NCI-H128 (cell line): ENCODE measurements around the gene ALS2.

Experiments
- DNase-seq: peaks from one replicate; lab custom pipeline; 2025; ENCODE audit not compliant: unreplicated experiment; lab: John Stamatoyannopoulos, UW

The ALS2 gene

DNA sequence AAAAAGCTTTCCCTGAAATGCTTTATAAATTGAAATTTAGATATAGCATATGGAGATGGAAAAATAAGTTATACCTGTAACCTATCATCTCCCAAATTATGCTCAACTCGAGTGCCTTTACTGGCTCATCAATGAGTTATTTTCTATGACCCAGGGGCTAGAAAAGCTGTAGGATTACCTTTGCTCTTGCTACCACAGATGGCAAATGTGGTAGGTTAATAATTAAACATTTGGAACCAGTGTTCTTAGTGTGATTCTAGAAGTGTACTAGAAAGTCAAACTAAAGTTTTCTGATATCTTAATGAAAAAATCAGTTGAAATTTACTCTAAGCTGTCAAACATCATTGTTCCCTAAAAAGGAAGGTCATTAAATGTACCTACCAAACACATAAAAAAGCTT, 22.5 kb downstream of the ALS2 start:
- no peak for DNase-seq

GRCh38 chr2:201754717-201755415, 25.9 kb downstream of the ALS2 start:
- DNase-seq, result no peak

DNA sequence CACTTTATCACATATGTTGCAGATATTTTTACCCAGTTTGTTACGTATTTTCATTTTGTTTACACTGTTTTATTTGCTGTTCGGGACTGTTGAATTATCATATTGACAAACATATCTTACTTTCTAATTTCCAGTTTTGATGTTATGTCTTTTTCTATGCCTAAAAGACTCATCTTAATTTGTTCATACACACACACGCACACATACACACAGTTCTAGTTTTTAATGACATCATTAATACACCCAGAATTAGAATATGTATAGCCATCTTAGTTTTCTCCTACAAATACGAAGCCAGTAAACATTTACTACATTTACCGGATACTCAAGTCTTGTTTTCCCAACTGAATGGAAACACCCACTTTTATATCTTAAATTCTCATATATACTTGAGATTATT, 29.2 kb downstream of the ALS2 start:
- DNase-seq, result no peak

- no peak for DNase-seq
These were observed 34.2 kb downstream of the ALS2 start for GRCh38 chr2:201746551-201746950.

GRCh38 chr2:201735486-201735885, 45.2 kb downstream of the ALS2 start:
- no peak for DNase-seq

GRCh38 chr2:201734111-201734510, 46.6 kb downstream of the ALS2 start:
- DNase-seq, result no peak

DNA sequence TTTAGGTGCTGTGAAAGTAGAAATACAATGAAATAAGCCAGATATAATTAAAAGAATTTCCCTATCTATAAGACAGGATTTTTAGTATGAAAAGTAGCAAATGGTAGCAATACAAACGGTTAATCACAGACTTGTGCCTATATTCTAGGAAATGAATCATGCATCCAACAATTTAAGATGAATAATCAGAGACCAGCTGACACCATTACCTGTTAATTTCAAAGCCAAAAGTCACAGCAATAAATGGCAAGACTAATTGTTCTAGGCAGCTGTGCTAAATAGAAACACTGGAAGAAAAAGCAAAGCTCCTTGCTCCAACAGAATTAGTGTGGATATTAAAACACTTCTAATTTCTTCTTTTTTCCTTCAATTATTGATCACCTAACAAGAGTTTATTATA, 47.2 kb downstream of the ALS2 start:
- no peak for DNase-seq

- DNase-seq, result no peak
These were observed 50.0 kb downstream of the ALS2 start for GRCh38 chr2:201730651-201731285.

- no peak for DNase-seq
These were observed 65.3 kb downstream of the ALS2 start for GRCh38 chr2:201715459-201715858.

GRCh38 chr2:201712726-201713125, 68.0 kb downstream of the ALS2 start:
- DNase-seq, result no peak

DNA sequence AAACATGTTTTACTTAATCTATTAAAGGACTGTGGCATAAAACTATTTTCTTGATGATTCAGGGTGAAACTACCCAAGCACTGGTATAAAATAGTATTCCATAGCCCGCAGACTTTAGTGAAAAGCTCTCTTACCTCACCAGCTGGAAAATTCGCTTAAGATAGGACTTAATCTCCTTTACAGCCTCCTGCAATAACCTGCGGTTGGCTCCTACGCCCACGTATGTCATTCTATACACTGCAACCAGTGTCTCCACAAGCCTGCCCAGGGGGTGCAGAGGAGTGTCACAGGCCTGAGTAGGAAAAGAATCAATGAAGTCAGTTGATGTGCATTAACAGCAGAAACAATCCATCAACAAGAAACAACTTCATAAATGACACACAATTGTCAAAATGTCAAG, 71.0 kb downstream of the ALS2 start:
- no peak for DNase-seq

- no peak for DNase-seq
These were observed 71.7 kb downstream of the ALS2 start for GRCh38 chr2:201709049-201709448.

DNA sequence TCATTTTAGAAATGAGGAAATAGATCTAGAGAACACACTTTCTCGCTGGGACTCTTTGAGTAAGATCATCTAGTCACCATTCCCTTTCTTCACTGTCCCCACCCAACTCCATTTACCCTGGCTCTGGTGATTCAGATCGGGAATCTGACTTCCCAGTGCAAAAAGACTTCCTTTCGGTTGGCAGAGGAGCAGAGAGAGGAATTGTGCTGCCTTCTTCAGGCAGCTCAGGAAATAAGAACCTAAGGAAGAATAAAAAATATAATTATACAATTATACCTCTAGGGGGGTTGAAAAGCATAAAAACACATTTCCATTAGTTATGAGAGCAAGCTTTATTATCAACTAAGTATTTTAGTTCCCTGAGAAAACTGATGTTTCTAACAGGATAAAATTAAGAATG, 73.0 kb downstream of the ALS2 start:
- no peak for DNase-seq

DNA sequence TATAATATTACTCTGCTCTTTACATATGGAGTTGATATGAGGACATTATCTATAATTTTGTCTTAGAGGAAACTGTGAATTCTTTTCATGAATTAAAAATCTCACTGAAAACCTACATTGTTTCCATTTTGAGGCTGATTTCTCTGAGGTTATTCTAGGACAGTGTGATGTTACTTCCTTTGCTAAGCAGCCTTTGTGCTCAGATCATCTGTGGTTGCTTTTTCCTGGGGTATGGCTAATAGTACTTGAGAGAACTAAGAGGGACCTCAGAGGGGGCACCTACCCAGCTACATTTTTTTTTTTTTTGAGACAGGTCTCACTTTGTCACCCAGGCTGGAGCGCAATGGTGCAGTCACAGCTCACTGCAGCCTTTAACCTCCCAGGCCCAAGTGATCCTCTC, 73.6 kb downstream of the ALS2 start:
- no peak for DNase-seq

GRCh38 chr2:201704536-201704935, 76.2 kb downstream of the ALS2 start:
- DNase-seq, result no peak

DNA sequence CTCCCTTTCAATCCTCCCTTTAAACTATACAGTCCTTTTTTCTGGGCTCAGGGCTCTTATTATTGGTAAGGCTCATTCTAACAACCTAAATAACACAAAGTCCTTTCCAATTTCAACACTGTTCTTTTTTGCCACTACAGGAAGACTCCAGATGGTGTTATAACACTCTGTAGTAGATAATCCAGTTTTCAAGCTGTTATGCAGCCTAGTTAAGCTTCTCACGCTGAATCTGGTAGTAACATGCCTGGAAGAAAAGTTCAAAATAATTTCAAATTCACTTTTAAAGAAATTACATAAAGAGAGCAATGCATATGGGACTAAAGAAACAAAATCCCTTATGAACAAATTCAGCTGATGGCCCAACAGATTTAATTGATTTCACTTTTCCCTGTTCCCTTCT, 79.1 kb downstream of the ALS2 start:
- no peak for DNase-seq

GRCh38 chr2:201699416-201699815, 81.3 kb downstream of the ALS2 start:
- no peak for DNase-seq

DNA sequence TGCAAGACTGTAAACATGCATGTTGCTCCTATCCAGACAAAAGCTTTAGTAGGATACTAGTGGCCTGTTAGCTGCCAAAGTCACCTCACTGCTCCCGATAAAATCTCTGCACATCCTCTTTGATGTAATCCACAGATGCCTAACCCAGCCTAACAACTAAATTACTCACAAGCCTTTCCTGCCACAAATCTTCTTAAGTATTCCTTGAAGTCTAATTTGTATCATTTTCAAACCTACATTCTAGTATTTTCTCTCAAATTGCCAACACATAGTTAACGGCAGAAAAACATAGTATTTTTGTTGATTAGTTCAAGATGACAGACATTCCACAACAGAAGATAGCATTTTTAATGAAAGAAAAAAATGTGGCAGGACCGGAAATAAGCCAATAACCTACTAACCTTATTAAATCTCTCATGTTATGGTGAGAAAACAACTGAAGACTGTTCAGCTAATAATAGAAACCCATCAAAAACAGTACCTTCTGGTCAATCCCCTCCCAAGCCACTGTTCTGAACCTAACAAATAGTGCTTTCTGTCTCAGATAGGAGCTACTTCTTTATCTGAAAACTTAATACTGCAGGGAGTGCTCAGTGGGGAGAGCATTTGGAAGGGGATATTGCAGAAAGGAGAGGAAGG, 82.0 kb downstream of the ALS2 start, which contains the start of gene MPP4:
Gene MPP4 (minus strand): TSS at position 57 of the 639 bp plus-strand sequence. CDS start 4,690 bp downstream, outside the sequence.
- DNase-seq, result no peak

GRCh38 chr2:201697899-201698298, 82.8 kb downstream of the ALS2 start:
- no peak for DNase-seq

DNA sequence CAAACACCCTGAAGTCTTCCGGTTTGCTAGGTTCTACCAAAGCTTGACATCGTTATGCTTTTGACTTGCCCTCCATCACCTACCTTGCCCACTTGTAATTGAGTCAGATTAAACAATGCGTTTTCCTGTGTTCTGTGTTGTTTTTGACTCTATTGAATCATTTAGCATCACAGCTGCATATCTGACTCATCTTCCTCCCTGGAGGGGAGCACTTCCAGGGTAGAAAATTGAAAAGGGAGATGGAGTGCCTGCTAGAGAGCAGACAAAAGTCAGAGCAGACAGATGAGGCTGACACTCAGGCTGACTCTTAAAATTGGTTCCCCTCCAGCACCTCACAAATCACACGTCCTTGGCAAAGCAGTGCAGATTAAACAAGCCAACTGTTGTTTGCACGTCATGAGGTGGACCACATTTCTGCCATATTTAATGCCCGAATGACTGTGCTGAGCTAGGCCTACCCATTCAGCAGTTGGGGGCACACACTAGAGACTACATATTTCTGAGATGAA, 84.5 kb downstream of the ALS2 start:
- DNase-seq, result no peak

- no peak for DNase-seq
These were observed 95.6 kb downstream of the ALS2 start for GRCh38 chr2:201685156-201685555.

- no peak for DNase-seq
These were observed 100.0 kb downstream of the ALS2 start for GRCh38 chr2:201680743-201681142.
